ENCODE measurements around the gene NR4A1.

The NR4A1 gene

GRCh38 chr12:52050758-52051541 lies at the start of gene NR4A1:
Gene NR4A1, plus strand, starts transcription at chr12:52051442. Its CDS starts 2,887 bp downstream, at chr12:52054329.
- peak within 1 kb of the TSS; percentile 43 for H3K4me3 ChIP-seq (ENCODE audit: low read depth, low read length)
- ChIA-PET CTCF (interaction anchor here (0.6 to 1.7 kb wide), 12 partner anchors 10 to 1552 kb away, joined by 3 to 11 read pairs (median 3); no protein-coding TSS in a partner anchor), POLR2A (interaction anchor here (1.7 to 2.3 kb wide), 3 partner anchors 18 to 25 kb away, joined by 8 to 11 read pairs (median 8); partner anchors contain the start of gene ATG101)
- peaks cover 11% of the 10 kb centered on the region; the same call in 1 of the 2 replicates for H3K4me1 ChIP-seq (ENCODE audit: control insufficient read depth, insufficient read depth, low read length)
- H3K9me3 ChIP-seq (ENCODE audit: control insufficient read depth, insufficient read depth, low read depth, low read length), result no peaks in the 10 kb centered on the region
- H3K27ac ChIP-seq (ENCODE audit: extremely low read depth, low read depth, low read length), result peak within 1 kb of the TSS; percentile 30
- H3K36me3 ChIP-seq (ENCODE audit: control insufficient read depth in 2 of 2, insufficient read depth in 1 of 2, low read length in 2 of 2), result peaks cover 0 to 11% of the 10 kb centered on the region in 2 experiments; a peak in 1 of 3 replicates
- TF ChIP-seq ZNF146 (tag by site-specific recombination; IDR thresholded peaks at IDR 0.05), result no peak
- TF ChIP-seq ZNF157 (tag by site-specific recombination; IDR thresholded peaks at IDR 0.05), result no peak
- TF ChIP-seq ZNF544 (tag by site-specific recombination; IDR thresholded peaks at IDR 0.05), result no peak
- no peak for TF ChIP-seq ZNF280C (tag by site-specific recombination; IDR thresholded peaks at IDR 0.05)
- no peak for TF ChIP-seq ZNF549 (tag by site-specific recombination; IDR thresholded peaks at IDR 0.05)
- TF ChIP-seq ZIC2 (tag by site-specific recombination; IDR thresholded peaks at IDR 0.05), result peak; percentile 92
- TF ChIP-seq SETDB1 (IDR thresholded peaks at IDR 0.05; ENCODE audit: insufficient read length, low read length), result no peak
- peak; percentile 94 for TF ChIP-seq GLIS2 (tag by site-specific recombination; IDR thresholded peaks at IDR 0.05)
- no peak for TF ChIP-seq MEIS1 (CRISPR knock-in tag; IDR thresholded peaks at IDR 0.05; ENCODE audit: borderline replicate concordance)
- TF ChIP-seq ZNF621 (tag by site-specific recombination; IDR thresholded peaks at IDR 0.05), result no peak
- no peak for TF ChIP-seq ZBTB6 (tag by site-specific recombination; IDR thresholded peaks at IDR 0.05)
- peak; percentile 82 for TF ChIP-seq KLF1 (tag by site-specific recombination; IDR thresholded peaks at IDR 0.05)
- TF ChIP-seq ZNF624 (tag by site-specific recombination; IDR thresholded peaks at IDR 0.05), result no peak
- TF ChIP-seq ZNF560 (tag by site-specific recombination; IDR thresholded peaks at IDR 0.05; ENCODE audit: borderline replicate concordance), result no peak
- peak; percentile 45; the same call in 1 of the 2 replicates for TF ChIP-seq ZNF777 (tag by site-specific recombination; IDR thresholded peaks at IDR 0.05; ENCODE audit: borderline replicate concordance)
- no peak for TF ChIP-seq ZNF223 (tag by site-specific recombination; IDR thresholded peaks at IDR 0.05)
- peak; percentile 40; the same call in 1 of the 2 replicates for TF ChIP-seq ZBTB20 (tag by site-specific recombination; IDR thresholded peaks at IDR 0.05)
- TF ChIP-seq SALL2 (tag by site-specific recombination; IDR thresholded peaks at IDR 0.05; ENCODE audit: borderline replicate concordance), result no peak
- no peak for TF ChIP-seq ZSCAN23 (tag by site-specific recombination; IDR thresholded peaks at IDR 0.05)
- no peak for TF ChIP-seq ZNF2 (tag by site-specific recombination; IDR thresholded peaks at IDR 0.05)
- no peak; the same call in none of the 2 replicates for TF ChIP-seq ZEB2 (tag by site-specific recombination; IDR thresholded peaks at IDR 0.05)
- no peak for TF ChIP-seq ZNF677 (tag by site-specific recombination; IDR thresholded peaks at IDR 0.05)
- TF ChIP-seq ZBTB17 (tag by site-specific recombination; IDR thresholded peaks at IDR 0.05), result peak; percentile 22; the same call in 1 of the 2 replicates
- TF ChIP-seq ZNF148 (tag by site-specific recombination; IDR thresholded peaks at IDR 0.05; ENCODE audit: borderline replicate concordance), result no peak
- no peak for TF ChIP-seq ZNF121 (tag by site-specific recombination; IDR thresholded peaks at IDR 0.05)
- TF ChIP-seq REST (tag by site-specific recombination; IDR thresholded peaks at IDR 0.05), result no peak
- no peak for TF ChIP-seq ZNF571 (tag by site-specific recombination; IDR thresholded peaks at IDR 0.05)
- TF ChIP-seq ZNF747 (tag by site-specific recombination; IDR thresholded peaks at IDR 0.05), result no peak
